GM13977 (cell line): ENCODE measurements around the gene SPESP1.

Source experiments
- DNase-seq: peaks from one replicate; pipeline ENCODE4 v3.0.0; 2012; ENCODE audit warnings: low spot score
- CTCF ChIP-seq: IDR thresholded peaks from 2 replicates; pipeline ENCODE4 v1.5.1; 2012; ENCODE audit warnings: mild to moderate bottlenecking, control low read depth; ENCODE audit not compliant: insufficient read depth; ENCODE audit errors: extremely low read depth, missing control alignments
- in situ Hi-C: fragments of 300-500 bp; cut with MboI; formaldehyde crosslinking; loops from one replicate; pipeline ENCODE4 v1.12.0; 2022; ENCODE audit warnings: low sequenced_read_pairs, low pct_unique_long_range_greater_than_20kb, mixed read lengths, inconsistent platforms; ENCODE audit not compliant: unreplicated experiment

SPESP1 gene

GRCh38 chr15:68987120-68987519 lies 56.8 kb downstream of the SPESP1 start:
- no peak for TF ChIP-seq CTCF
- in situ Hi-C loops, result no loop called here
- DNase-seq, result no peak

GRCh38 chr15:68987676-68988075 lies 57.4 kb downstream of the SPESP1 start:
- in situ Hi-C loops, result no loop called here
- DNase-seq, result no peak
- TF ChIP-seq CTCF, result no peak

- no peak for DNase-seq
- no peak for TF ChIP-seq CTCF
These were observed 59.4 kb downstream of the SPESP1 start for GRCh38 chr15:68989541-68990230.

GRCh38 chr15:68990231-68990991 lies 60.1 kb downstream of the SPESP1 start:
- TF ChIP-seq CTCF, result no peak
- DNase-seq, result no peak
- in situ Hi-C loops, result no loop called here

More at GRCh38 chr15:68989541-68990230, 59.4 kb downstream of the SPESP1 start:
- in situ Hi-C loops, result no loop called here

GRCh38 chr15:68990992-68991500 lies 60.7 kb downstream of the SPESP1 start:
- TF ChIP-seq CTCF, result no peak
- in situ Hi-C loops, result no loop called here
- no peak for DNase-seq

- DNase-seq, result no peak
These were observed 61.4 kb downstream of the SPESP1 start for GRCh38 chr15:68991723-68992122.

More at GRCh38 chr15:68991723-68992122, 61.4 kb downstream of the SPESP1 start:
- in situ Hi-C loops, result no loop called here
- TF ChIP-seq CTCF, result no peak
